ENCODE data around the gene CTAG1B.
"Not testable (repeated sequence)": the region's sequence is repeated elsewhere in the genome, so short reads cannot be mapped to it uniquely, and the experiment has no call there.

The CTAG1B gene

GRCh38 chrX:154648931-154649330, 29.8 kb upstream of the CTAG1B start:
- ATAC-seq, result no peak

GRCh38 chrX:154645745-154646378, 26.8 kb upstream of the CTAG1B start:
- ATAC-seq, result not testable (repeated sequence)

More at GRCh38 chrX:154648931-154649330, 29.8 kb upstream of the CTAG1B start:
- TF ChIP-seq CSDC2 (CRISPR knock-in tag; IDR thresholded peaks at IDR 0.05) (no peak), ZNF70 (CRISPR knock-in tag; IDR thresholded peaks at IDR 0.05) (no peak), ARNTL (CRISPR knock-in tag; IDR thresholded peaks at IDR 0.05; ENCODE audit: borderline replicate concordance, low read depth) (no peak), ZC3H10 (CRISPR knock-in tag; IDR thresholded peaks at IDR 0.05) (no peak), TCF4 (CRISPR knock-in tag; IDR thresholded peaks at IDR 0.05; ENCODE audit: borderline replicate concordance) (no peak), ISL1 (CRISPR knock-in tag; IDR thresholded peaks at IDR 0.05) (no peak), ZFP30 (CRISPR knock-in tag; IDR thresholded peaks at IDR 0.05) (no peak), RARB (CRISPR knock-in tag; IDR thresholded peaks at IDR 0.05) (no peak), POU6F1 (CRISPR knock-in tag; IDR thresholded peaks at IDR 0.05; ENCODE audit: borderline replicate concordance, low read depth) (no peak), TSHZ2 (CRISPR knock-in tag; IDR thresholded peaks at IDR 0.05) (no peak), CSRNP3 (CRISPR knock-in tag; IDR thresholded peaks at IDR 0.05) (no peak)

GRCh38 chrX:154643708-154644107, 24.6 kb upstream of the CTAG1B start:
- ATAC-seq, result not testable (repeated sequence)

- ATAC-seq, result peak; percentile 32; the same call in 2 of the 3 replicates
These were observed 22.7 kb upstream of the CTAG1B start for GRCh38 chrX:154641740-154642139.

GRCh38 chrX:154633661-154634060, 14.6 kb upstream of the CTAG1B start:
- ATAC-seq, result peak; percentile 60; the same call in 2 of the 3 replicates

GRCh38 chrX:154630949-154631348, 11.9 kb upstream of the CTAG1B start:
- not testable (repeated sequence) for ATAC-seq

- ATAC-seq, result peak; percentile 89
These were observed 9.9 kb upstream of the CTAG1B start for GRCh38 chrX:154628960-154629359.

- peak; percentile 96 for ATAC-seq
These were observed 1.8 kb upstream of the CTAG1B start for GRCh38 chrX:154620767-154621414.

- ATAC-seq, result peak; percentile 75; the same call in 2 of the 3 replicates
These were observed 5.5 kb downstream of the CTAG1B start for GRCh38 chrX:154613586-154613985.

- not testable (repeated sequence) for ATAC-seq
These were observed 7.9 kb downstream of the CTAG1B start for GRCh38 chrX:154611146-154611545.

GRCh38 chrX:154608823-154609222, 10.3 kb downstream of the CTAG1B start:
- ATAC-seq, result not testable (repeated sequence)

- not testable (repeated sequence) for ATAC-seq
These were observed 11.1 kb downstream of the CTAG1B start for GRCh38 chrX:154607976-154608375.
